H54 (cell line): ENCODE measurements around the gene HELZ.
A peak's percentile ranks its signal among the peaks of the same experiment; 100 is the strongest.
"Not testable (repeated sequence)": the region's sequence is repeated elsewhere in the genome, so short reads cannot be mapped to it uniquely, and the experiment has no call there.

Experiments
- DNase-seq: peaks from one replicate; pipeline ENCODE4 v3.0.0; 2011; ENCODE audit warnings: low spot score, mixed read lengths; ENCODE audit not compliant: insufficient read length
- FAIRE-seq: peaks from 3 replicates; lab custom pipeline; 2011; peaks lifted over from hg19 to GRCh38; lab: Jason Lieb, UNC
- POLR2A ChIP-seq: IDR thresholded peaks from 2 replicates; pipeline ENCODE4 v1.6.1; 2011; ENCODE audit warnings: low read depth, mild to moderate bottlenecking, low read length

The HELZ gene

DNA sequence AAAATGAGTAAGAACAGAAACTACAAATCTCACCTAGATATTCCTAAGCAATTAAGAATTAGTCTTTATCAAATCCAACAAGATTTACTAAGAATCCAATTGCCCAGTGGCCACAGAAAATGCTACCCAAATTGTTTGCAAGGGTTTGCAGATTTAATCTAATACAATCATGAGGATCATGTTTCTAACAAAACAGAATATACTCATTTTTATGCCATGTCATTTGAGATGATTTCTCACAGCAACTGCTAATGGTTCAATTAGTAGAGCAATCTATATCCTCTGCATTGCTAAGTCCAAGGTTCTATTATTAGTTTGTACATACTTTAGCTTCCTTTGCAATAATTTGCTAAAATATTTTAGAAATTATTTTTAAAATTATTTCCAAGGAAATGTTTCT, 41.2 kb downstream of the HELZ start:
- no peak for TF ChIP-seq POLR2A
- DNase-seq (no peak), FAIRE-seq (no peak)

DNA sequence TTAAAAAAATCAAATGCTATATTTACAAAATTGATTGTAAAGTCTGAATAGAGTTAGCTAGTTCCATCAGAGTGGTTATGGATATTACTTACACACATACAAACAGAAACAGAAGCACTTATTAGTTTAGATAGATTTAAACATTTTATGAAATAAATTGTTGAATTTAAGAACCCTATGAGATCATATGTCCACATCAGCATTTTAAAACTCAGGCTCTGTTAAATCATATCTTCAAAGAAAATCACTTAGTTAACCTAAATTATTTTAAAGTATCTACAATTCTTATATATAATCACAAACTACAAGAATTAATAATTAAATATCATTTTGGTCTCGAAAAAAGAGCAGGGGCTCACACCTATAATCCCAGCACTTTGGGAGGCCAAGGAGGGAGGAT, 42.5 kb downstream of the HELZ start:
- DNase-seq, result no peak
- FAIRE-seq, result no peak
- no peak for TF ChIP-seq POLR2A

DNA sequence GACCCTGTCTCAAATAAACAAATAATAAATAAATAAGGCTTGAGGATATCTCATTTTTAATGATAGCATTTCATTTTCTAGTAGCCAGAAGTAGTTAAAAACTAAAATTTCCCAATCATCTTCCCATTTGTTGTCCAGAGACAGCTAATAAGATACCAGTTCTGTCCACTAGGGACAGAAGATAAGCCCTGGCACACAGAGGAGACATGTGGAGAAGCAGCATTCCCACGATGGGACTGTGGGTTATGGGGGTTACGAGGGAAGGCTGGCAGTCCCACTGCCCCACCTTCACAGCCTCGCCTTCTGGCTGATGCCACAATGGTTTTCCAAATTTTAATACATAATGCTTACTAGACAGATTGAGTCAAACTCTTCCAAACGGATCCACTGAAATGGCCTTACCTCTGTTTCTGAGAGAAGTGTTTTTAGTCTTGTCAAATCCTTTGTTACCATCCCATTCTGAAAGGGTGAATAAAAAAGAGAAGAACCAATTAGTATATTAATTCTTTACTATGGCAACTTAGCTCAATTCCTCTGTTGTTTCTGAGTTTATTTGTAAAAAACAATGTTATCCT, 44.2 kb downstream of the HELZ start:
- FAIRE-seq (peak; percentile 88), DNase-seq (peak; percentile 30)
- TF ChIP-seq POLR2A, result no peak

DNA sequence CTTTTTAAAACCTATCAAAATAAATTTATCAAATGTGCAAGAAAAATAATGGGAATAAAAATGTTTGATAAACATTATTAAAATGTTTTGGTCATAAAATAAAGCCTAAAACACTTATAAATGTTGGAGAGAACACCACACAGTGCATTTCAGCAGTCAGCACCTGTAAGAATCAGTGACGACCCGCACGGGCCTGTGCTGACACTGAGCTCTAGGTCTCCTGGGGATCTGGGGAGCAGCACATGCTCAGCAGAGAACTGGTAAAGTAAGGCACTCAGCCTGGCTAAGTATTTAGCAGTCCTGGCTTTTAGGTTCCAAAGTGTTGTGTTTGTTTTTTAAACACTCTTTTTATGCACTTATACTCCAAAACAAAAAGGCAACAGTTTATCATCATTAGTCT, 46.9 kb downstream of the HELZ start:
- no peak for TF ChIP-seq POLR2A
- FAIRE-seq (no peak), DNase-seq (no peak)

DNA sequence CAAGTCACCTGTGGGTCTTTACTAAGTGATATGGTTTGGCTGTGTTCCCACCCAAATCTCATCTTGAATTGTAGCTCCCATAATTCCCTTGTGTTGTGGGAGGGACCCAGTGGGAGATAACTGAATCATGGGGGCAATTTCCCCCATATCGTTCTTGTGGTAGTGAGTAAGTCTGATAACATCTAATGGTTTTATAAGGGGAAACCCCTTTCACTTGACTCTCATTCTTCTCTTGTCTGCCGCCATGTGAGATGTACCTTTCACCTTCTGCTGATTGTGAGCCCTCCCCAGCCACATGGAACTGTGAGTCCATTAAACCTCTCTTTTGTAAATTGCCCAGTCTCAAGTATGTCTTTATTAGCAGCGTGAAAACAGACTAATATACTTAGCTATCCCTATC, 48.0 kb downstream of the HELZ start:
- DNase-seq, FAIRE-seq: not testable (repeated sequence)

DNA sequence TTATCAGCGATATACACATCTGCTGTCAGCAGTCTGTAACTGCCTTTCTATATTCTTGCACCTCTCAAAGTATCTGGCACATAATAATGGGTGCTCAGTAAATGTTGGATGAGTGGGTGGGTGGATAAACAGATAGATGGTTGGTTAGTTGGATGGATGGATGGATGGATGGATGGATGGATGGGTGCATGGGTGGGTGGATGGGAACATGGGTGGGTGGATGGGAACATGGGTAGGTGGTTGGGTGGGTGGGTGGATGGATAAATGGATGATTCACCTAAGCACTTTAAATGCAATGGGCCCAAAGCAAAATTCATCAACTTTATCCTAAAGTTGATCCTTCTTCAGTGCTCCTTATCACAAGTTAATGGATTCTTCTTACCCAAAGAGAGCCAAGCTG, 48.6 kb downstream of the HELZ start:
- no peak for TF ChIP-seq POLR2A
- no peak for DNase-seq
- no peak for FAIRE-seq

DNA sequence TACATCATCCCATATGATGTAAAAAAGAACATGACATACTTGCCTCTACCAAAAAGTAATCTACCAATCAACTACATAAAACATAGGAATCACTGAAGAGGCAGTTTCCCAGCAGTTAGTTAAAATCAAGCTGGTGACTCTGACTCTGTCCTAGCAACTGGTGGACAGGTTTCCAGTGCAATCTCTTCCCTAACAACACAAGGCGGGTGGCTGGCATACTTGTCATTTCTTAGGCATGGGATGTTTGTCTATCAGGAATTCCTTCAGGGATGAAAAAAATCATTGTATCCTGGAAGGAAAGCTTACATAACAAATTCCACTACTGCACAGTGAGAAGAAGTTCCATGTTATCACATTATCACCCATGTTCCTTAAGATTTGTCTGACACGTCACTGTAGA, 50.9 kb downstream of the HELZ start:
- no peak for TF ChIP-seq POLR2A
- DNase-seq (peak; percentile 21), FAIRE-seq (peak; percentile 93)

DNA sequence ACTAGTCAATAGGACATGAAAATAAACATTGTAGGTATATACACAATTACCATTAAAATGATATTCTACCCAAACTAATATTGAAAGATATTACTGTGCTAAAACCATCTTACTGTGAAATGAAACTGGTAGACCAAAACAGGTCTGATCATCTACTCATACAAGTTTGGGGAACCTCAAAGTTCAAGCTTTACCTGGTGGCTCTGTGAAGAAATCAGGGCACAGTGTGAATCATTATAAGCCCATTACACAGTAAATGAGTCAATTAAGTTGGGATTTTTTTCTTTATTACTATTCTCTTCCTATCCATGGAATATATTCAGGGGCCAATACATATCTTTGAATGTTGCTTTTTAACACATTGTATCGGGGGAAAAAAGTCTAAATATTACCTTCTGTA, 57.1 kb downstream of the HELZ start:
- no peak for TF ChIP-seq POLR2A
- FAIRE-seq (no peak), DNase-seq (no peak)

DNA sequence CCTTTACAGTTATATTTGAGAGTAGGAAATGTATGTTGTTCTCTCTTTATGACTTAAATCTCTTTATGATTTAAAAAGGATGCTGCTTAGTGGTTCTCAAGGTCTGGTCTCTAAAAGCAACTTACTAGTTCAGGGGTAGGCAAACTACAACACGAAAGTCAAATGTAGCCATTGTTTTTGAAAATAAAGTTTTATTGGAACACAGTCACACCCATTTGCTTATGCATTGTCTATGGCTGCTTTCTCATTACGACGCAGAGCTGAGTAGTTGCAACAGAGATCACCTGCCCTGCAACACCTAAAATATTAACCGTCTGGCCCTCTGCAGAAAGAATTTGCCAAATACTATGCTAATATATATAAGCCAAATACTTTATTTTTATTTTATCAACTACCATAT, 58.2 kb downstream of the HELZ start:
- FAIRE-seq, result peak; percentile 15
- DNase-seq, result no peak
- no peak for TF ChIP-seq POLR2A

DNA sequence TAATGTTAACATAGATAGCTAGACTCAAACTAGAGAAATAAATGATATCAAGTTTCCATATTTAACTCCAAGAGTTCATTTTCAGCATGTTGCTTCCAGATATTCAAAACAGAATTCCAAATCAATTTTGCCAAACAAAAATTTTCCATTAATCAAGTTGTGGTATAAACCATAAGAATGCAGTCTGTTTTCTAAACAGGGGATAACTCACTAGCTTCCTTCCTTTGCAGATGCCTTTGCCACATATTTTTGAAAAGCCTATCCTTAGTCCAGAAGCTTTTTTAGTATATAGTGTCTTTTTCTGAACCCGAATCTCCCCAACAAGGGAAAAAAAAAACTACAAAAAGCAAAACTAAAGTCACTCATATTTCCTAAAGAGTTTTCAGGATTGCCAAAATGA, 61.5 kb downstream of the HELZ start:
- no peak for FAIRE-seq
- TF ChIP-seq POLR2A, result no peak
- DNase-seq, result no peak

DNA sequence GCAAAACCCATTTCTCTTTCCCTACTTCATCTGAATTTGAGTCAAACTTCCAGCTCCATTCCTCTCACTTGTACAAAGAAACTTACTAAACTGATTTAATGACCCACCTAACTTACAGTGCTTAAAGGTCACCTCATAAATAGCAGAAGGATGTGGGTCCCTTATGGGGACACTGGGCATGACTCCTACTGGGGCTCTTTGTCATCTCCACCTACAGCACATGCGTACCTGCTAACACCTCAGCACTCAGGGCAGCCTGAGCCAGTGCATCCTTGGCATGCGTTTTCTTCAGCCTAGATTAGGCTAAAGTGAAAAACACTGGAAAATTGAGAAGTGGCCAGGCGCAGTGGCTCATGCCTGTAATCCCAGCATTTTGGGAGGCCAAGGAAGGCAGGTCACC, 63.2 kb downstream of the HELZ start:
- TF ChIP-seq POLR2A, result no peak
- no peak for FAIRE-seq
- DNase-seq, result no peak

DNA sequence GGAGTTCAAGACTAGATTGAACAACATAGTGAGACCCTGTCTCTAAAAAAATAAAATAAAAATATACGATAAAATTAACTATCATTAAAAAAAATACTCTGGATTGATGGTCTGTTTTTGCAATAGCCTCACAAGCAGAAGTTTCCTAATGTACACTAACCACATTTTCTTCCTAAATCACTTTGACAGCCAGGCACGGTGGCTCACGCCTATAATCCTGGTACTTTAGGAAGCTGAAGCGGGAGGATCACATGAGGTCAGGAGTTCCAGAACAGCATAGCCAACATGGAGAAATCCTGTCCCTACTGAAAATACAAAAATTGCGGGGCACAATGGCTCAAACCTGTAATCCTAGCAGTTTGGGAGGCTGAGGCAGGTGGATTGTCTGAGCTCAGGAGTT, 64.7 kb downstream of the HELZ start:
- no peak for TF ChIP-seq POLR2A
- DNase-seq, result no peak
- no peak for FAIRE-seq

DNA sequence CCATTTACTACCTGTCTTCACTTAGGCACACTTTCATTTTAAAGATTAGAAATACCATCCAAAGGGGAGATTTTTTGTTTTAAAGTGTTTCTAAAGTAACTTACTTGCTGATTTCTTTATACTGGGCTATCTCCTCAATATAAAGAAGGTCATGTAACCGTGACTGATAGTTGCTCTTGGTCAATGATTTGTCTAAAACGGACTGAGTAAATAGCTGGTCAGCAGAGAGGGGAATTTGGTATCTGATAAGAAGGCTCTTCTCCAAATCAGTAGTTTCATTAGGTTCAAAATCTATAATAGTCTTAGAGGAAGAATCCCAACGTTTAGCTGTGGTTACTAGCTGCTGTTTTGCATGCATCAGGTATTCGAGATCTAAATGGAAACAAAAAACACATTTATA, 66.4 kb downstream of the HELZ start:
- FAIRE-seq (peak; percentile 38), DNase-seq (no peak)
- no peak for TF ChIP-seq POLR2A

DNA sequence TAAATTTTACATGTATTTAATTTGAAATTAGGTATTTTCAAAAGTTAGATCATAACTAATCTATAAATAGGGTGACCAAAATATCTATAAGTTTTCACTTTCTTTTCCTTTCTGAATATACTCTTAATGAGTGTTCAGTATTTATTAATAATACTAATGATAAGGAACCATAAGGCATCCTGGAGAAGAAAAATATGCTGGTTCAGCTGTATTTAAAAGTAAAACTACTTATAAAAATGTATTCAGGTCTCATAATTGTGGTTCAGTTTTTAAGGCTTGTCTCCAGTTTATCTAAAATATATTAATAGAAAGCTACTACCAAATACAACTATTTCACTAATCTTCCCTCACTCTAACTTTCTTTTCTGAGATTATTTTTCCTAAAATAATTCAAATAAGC, 67.3 kb downstream of the HELZ start:
- FAIRE-seq, result no peak
- TF ChIP-seq POLR2A, result no peak
- no peak for DNase-seq

DNA sequence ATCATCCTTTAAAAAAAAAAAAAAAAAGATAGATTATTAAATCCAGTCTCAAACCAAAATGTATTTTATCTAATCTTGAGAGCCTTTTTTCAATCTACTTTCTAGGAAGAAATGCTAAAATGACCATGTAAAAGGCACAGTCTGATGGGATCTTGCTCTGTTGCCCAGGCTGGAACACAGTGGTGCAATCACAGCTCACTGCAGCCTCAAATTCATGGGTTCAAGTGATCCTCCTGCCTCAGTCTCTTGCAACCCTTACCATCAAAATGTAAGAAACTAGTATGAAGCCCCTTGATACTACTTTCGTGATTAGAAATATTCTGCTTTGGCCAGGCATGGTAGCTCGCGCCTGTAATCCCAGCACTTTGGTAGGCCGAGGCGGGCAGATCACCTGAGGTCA, 70.8 kb downstream of the HELZ start:
- no peak for TF ChIP-seq POLR2A
- no peak for DNase-seq
- FAIRE-seq, result no peak

DNA sequence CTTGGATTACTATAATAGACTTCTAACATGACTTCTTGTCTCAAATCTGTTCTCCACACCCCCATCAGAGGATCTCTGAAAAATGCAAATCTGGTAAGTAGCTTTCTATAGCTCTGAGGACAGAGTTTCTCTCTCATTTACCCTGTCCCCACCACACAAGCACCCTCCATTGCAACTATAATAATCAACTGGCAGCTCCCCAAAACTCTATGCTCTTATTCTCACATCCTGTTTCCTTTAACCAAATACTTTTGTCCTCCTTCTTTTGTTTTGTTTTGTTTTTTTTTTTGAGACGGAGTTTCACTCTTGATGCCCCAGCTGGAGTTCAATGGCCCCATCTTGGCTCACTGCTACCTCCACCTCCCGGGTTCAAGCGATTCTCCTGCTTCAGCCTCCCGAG, 73.4 kb downstream of the HELZ start:
- TF ChIP-seq POLR2A, result no peak
- DNase-seq (no peak), FAIRE-seq (no peak)
